MM.1S (cell line): ENCODE results near the gene KTN1.
A peak's percentile ranks its signal among the peaks of the same experiment; 100 is the strongest.

Experiments used
- DNase-seq: peaks from one replicate; pipeline ENCODE4 v3.0.0-alpha.2; 2015
- H2AFZ ChIP-seq: fragments of 300-600 bp; sonication (generic); 2 replicates; pipeline ENCODE4 v1.6.0; 2016; ENCODE audit warnings: antibody characterized with exemption, low read length
- H3F3A ChIP-seq: fragments of 300-600 bp; sonication (generic); 2 replicates; pipeline ENCODE4 v1.6.1; 2016; ENCODE audit warnings: mild to moderate bottlenecking, antibody characterized with exemption, low read length, moderate library complexity, mixed read lengths; ENCODE audit not compliant: insufficient read depth
- H3K27ac ChIP-seq: fragments of 300-600 bp; sonication (generic); 2 replicates; pipeline ENCODE4 v1.5.1; 2016; ENCODE audit warnings: mild to moderate bottlenecking, low read length
- H3K27me3 ChIP-seq: fragments of 300-600 bp; sonication (generic); replicated peaks from 2 replicates; pipeline ENCODE4 v1.6.0; 2016; ENCODE audit warnings: low read length; ENCODE audit not compliant: insufficient read depth
- H3K36me3 ChIP-seq: fragments of 300-600 bp; sonication (generic); replicated peaks from 2 replicates; pipeline ENCODE4 v1.6.1; 2016; ENCODE audit warnings: mild to moderate bottlenecking, low read length, mixed read lengths; ENCODE audit not compliant: insufficient read depth
- H3K4me1 ChIP-seq: fragments of 300-600 bp; sonication (generic); 2 replicates; pipeline ENCODE4 v1.6.1; 2016; ENCODE audit warnings: low read length, mixed read lengths
- H3K4me2 ChIP-seq: fragments of 300-600 bp; sonication (generic); 2 replicates; pipeline ENCODE4 v1.6.0; 2016; ENCODE audit warnings: low read depth, low read length
- H3K4me3 ChIP-seq: fragments of 300-600 bp; sonication (generic); 2 replicates; pipeline ENCODE4 v1.5.1; 2016; ENCODE audit warnings: low read length, mixed read lengths
- H3K79me2 ChIP-seq: fragments of 300-600 bp; sonication (generic); 2 replicates; pipeline ENCODE4 v1.6.1; 2016; ENCODE audit warnings: mixed run types, low read length, mixed read lengths
- H3K9ac ChIP-seq: fragments of 300-600 bp; sonication (generic); 2 replicates; pipeline ENCODE4 v1.6.1; 2016; ENCODE audit warnings: low read length, mixed read lengths
- H3K9me2 ChIP-seq: fragments of 300-600 bp; sonication (generic); replicated peaks from 2 replicates; pipeline ENCODE4 v1.6.1; 2016; ENCODE audit warnings: mild to moderate bottlenecking, low read length, mixed read lengths; ENCODE audit not compliant: insufficient read depth
- H3K9me3 ChIP-seq: fragments of 300-600 bp; sonication (generic); replicated peaks from 2 replicates; pipeline ENCODE4 v1.6.1; 2016; ENCODE audit warnings: mild to moderate bottlenecking, low read length, mixed read lengths; ENCODE audit not compliant: insufficient read depth
- H4K20me1 ChIP-seq: fragments of 300-600 bp; sonication (generic); 2 replicates; pipeline ENCODE4 v1.6.1; 2016; ENCODE audit warnings: mild to moderate bottlenecking, low read length, moderate library complexity, mixed read lengths; ENCODE audit not compliant: insufficient read depth
- EZH2 ChIP-seq: fragments of 300-600 bp; sonication (generic); optimal IDR thresholded peaks from 2 replicates; pipeline ENCODE3; 2017; ENCODE audit warnings: low read depth, mild to moderate bottlenecking, antibody characterized with exemption, low read length, mixed read lengths
- EZH2phosphoT487 ChIP-seq: fragments of 300-600 bp; sonication (generic); IDR thresholded peaks from 2 replicates; pipeline ENCODE4 v1.6.1; 2018; ENCODE audit warnings: antibody characterized with exemption, low read length
- TF ChIP-seq, protein P1 (sequence below): fragments of 300-600 bp; sonication (generic); IDR thresholded peaks from 2 replicates; pipeline ENCODE4 v1.5.1; 2016; ENCODE audit warnings: antibody characterized with exemption, low read length, mixed read lengths

The KTN1 gene

GRCh38 chr14:55581342-55581771 lies 1.4 kb downstream of the KTN1 start:
- peak overlapping the region; percentile 60 for H3K4me2 ChIP-seq
- no peak for DNase-seq
- H3K4me1 ChIP-seq = 0 out of 2 replicates have a peak, but pooled peaks cover 3% of the 10 kb centered on the region
- H3K27ac ChIP-seq = peak overlapping the region; percentile 43; the same call in 1 of the 2 replicates
- no peaks in the 10 kb centered on the region for H3K9me2 ChIP-seq
- H2AFZ ChIP-seq = 0 out of 2 replicates have a peak overlapping the region, but pooled peaks have one; percentile 56
- TF ChIP-seq, protein P1, sequence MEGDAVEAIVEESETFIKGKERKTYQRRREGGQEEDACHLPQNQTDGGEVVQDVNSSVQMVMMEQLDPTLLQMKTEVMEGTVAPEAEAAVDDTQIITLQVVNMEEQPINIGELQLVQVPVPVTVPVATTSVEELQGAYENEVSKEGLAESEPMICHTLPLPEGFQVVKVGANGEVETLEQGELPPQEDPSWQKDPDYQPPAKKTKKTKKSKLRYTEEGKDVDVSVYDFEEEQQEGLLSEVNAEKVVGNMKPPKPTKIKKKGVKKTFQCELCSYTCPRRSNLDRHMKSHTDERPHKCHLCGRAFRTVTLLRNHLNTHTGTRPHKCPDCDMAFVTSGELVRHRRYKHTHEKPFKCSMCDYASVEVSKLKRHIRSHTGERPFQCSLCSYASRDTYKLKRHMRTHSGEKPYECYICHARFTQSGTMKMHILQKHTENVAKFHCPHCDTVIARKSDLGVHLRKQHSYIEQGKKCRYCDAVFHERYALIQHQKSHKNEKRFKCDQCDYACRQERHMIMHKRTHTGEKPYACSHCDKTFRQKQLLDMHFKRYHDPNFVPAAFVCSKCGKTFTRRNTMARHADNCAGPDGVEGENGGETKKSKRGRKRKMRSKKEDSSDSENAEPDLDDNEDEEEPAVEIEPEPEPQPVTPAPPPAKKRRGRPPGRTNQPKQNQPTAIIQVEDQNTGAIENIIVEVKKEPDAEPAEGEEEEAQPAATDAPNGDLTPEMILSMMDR = no peak
- TF ChIP-seq EZH2 = no peak
- no peaks in the 10 kb centered on the region for H3K27me3 ChIP-seq
- peak overlapping the region; percentile 71 for H3K9ac ChIP-seq
- H3F3A ChIP-seq = peaks cover 2% of the 10 kb centered on the region; the same call in 1 of the 2 replicates
- peaks cover 59% of the 10 kb centered on the region for H3K79me2 ChIP-seq
- peak overlapping the region; percentile 73 for H3K4me3 ChIP-seq
- H3K36me3 ChIP-seq = no peaks in the 10 kb centered on the region
- no peaks in the 10 kb centered on the region for H4K20me1 ChIP-seq
- H3K9me3 ChIP-seq = no peaks in the 10 kb centered on the region

GRCh38 chr14:55582746-55583145 lies 2.7 kb downstream of the KTN1 start:
- no peak for DNase-seq
- Histone ChIP-seq H4K20me1 (no peaks in the 10 kb centered on the region), H3K4me3 (no peak overlapping the region), H3K4me1 (0 out of 2 replicates have a peak, but pooled peaks cover 3% of the 10 kb centered on the region), H3K9ac (no peak overlapping the region), H3K27ac (no peak overlapping the region), H3K9me2 (no peaks in the 10 kb centered on the region), H2AFZ (no peak overlapping the region), H3K36me3 (no peaks in the 10 kb centered on the region), H3F3A (peaks cover 2% of the 10 kb centered on the region; the same call in 1 of the 2 replicates), H3K9me3 (no peaks in the 10 kb centered on the region), H3K4me2 (no peak overlapping the region), H3K79me2 (peaks cover 72% of the 10 kb centered on the region), H3K27me3 (no peaks in the 10 kb centered on the region)
- TF ChIP-seq, protein P1 = no peak
- no peak for TF ChIP-seq EZH2phosphoT487
- TF ChIP-seq EZH2 = no peak

GRCh38 chr14:55583942-55584468 lies 4.0 kb downstream of the KTN1 start:
- no peak overlapping the region for H3K4me2 ChIP-seq
- H3K4me1 ChIP-seq = 0 out of 2 replicates have a peak, but pooled peaks cover 3% of the 10 kb centered on the region

More at GRCh38 chr14:55583942-55584468, 4.0 kb downstream of the KTN1 start:
- Histone ChIP-seq H3K9me3 (no peaks in the 10 kb centered on the region), H2AFZ (no peak overlapping the region), H3F3A (peaks cover 2% of the 10 kb centered on the region; the same call in 1 of the 2 replicates), H3K27ac (no peak overlapping the region), H3K79me2 (peaks cover 83% of the 10 kb centered on the region), H3K9me2 (no peaks in the 10 kb centered on the region), H3K4me3 (no peak overlapping the region), H4K20me1 (no peaks in the 10 kb centered on the region), H3K36me3 (no peaks in the 10 kb centered on the region), H3K27me3 (no peaks in the 10 kb centered on the region), H3K9ac (no peak overlapping the region)
- no peak for DNase-seq
- no peak for TF ChIP-seq EZH2
- TF ChIP-seq, protein P1 = no peak
- TF ChIP-seq EZH2phosphoT487 = no peak
